ENCODE results near the gene PPIH.

- TF ChIP-seq SP1 (IDR thresholded peaks at IDR 0.05) (no peak), TAF1 (conservative IDR thresholded peaks at IDR 0.05) (no peak), CTCF (IDR thresholded peaks at IDR 0.05; ENCODE audit: low read depth, low read length, missing input control) (no peak), RAD21 (IDR thresholded peaks at IDR 0.05) (no peak), JUND (IDR thresholded peaks at IDR 0.05) (no peak), ZBTB33 (IDR thresholded peaks at IDR 0.05) (no peak), REST (IDR thresholded peaks at IDR 0.05) (no peak)
These were observed 62.6 kb downstream of the PPIH start for GRCh38 chr1:42720868-42721267.

Measured in liver (tissue), 3 donors.